HFFc6 (cell line): ENCODE measurements around the gene NRP1. TPM values are rescaled to one million over a fixed set of nuclear protein-coding genes. Genes with fewer than 3 reads are reported as not detected.

Experiments used
- DNase-seq: peaks from one replicate; pipeline ENCODE4 v3.0.0-alpha.2; 2018
- H3K27ac Mint-ChIP-seq: 2 replicates; pipeline ENCODE4 v1.8.0; 2020; ENCODE audit warnings: mild to moderate bottlenecking, mixed read lengths
- H3K27me3 Mint-ChIP-seq: 2 replicates; pipeline ENCODE4 v1.8.0; 2021; ENCODE audit warnings: mild to moderate bottlenecking, moderate library complexity, mixed read lengths; ENCODE audit not compliant: insufficient read depth
- H3K36me3 Mint-ChIP-seq: 2 replicates; pipeline ENCODE4 v1.8.0; 2021; ENCODE audit warnings: low read depth, mixed read lengths
- H3K4me1 Mint-ChIP-seq: 2 replicates; pipeline ENCODE4 v1.8.0; 2020; ENCODE audit warnings: low read depth, mixed read lengths
- H3K4me3 Mint-ChIP-seq: 2 replicates; pipeline ENCODE4 v1.8.0; 2020; ENCODE audit warnings: mild to moderate bottlenecking, moderate library complexity, mixed read lengths
- H3K9me3 Mint-ChIP-seq: 2 replicates; pipeline ENCODE4 v1.8.0; 2020; ENCODE audit warnings: mild to moderate bottlenecking, mixed read lengths
- total RNA-seq, 6 experiments: library from RNA; stranded (reverse); fragmentation: NEBNext Ultra II Directional; extraction: Animal tissue kit (Norgen Biotek cat#: 25700); gene quantifications; 2 replicates in 1 of 6; 3 replicates in 5 of 6; pipeline ENCODE4 v1.2.3, GENCODE V29; 2021
- TF ChIP-seq, protein P1 (sequence below): fragments of 200-600 bp; sonication (generic); IDR thresholded peaks from 2 replicates; pipeline ENCODE4 v1.5.0; 2021; ENCODE audit warnings: antibody characterized with exemption, mild to moderate bottlenecking

The NRP1 gene
- total RNA-seq, 6 experiments from 2014 or later: 136 to 164 (median 147) TPM

DNA sequence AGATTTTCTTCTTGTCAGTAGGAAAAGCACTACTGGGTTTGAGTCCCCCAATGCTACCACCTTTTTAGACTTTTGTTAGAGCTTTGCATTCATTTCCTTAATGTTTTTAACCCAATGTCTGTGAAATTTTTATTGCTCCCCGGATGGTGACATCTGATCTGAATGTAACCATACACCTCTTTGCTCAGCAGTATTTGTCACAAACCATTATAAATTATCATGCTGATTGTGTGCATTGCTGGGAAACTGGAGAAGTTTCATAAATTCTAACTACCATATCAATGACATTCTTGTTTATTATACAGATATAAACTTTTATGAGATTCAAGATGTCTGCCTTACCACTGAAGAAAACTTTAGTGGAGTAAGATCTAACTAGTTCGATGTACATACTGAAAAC lies 8.5 kb downstream of the NRP1 start:
- Mint-ChIP-seq H3K4me1 (peaks cover 73% of the 10 kb centered on the region), H3K27ac (peak overlapping the region; percentile 17; the same call in 1 of the 2 replicates), H3K9me3 (no peaks in the 10 kb centered on the region), H3K27me3 (no peaks in the 10 kb centered on the region), H3K36me3 (peaks cover 64% of the 10 kb centered on the region), H3K4me3 (peak overlapping the region; percentile 37)
- TF ChIP-seq, protein P1, sequence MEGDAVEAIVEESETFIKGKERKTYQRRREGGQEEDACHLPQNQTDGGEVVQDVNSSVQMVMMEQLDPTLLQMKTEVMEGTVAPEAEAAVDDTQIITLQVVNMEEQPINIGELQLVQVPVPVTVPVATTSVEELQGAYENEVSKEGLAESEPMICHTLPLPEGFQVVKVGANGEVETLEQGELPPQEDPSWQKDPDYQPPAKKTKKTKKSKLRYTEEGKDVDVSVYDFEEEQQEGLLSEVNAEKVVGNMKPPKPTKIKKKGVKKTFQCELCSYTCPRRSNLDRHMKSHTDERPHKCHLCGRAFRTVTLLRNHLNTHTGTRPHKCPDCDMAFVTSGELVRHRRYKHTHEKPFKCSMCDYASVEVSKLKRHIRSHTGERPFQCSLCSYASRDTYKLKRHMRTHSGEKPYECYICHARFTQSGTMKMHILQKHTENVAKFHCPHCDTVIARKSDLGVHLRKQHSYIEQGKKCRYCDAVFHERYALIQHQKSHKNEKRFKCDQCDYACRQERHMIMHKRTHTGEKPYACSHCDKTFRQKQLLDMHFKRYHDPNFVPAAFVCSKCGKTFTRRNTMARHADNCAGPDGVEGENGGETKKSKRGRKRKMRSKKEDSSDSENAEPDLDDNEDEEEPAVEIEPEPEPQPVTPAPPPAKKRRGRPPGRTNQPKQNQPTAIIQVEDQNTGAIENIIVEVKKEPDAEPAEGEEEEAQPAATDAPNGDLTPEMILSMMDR: no peak
- DNase-seq: no peak

DNA sequence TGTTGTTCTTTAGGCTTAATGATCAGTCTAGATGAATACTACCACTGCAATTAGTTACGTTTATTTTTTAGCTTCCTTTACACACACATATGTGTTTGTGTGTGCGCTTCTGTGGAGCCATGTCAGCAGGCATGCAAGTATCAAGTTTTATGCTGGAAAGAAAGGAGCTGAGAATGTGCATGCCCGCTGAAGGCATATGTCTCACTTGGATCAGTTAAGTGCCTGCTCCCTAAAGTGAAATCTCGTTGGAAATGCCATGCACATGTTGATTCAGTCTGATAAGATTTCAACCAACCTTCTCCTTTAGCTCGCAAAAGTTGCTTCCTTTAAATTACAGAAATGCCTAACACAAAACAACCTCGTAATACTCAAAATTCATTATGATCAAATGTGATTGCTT lies 10.7 kb downstream of the NRP1 start:
- no peak overlapping the region for H3K4me3 Mint-ChIP-seq
- H3K27me3 Mint-ChIP-seq: no peaks in the 10 kb centered on the region; the same call in 1 of the 2 replicates

DNA sequence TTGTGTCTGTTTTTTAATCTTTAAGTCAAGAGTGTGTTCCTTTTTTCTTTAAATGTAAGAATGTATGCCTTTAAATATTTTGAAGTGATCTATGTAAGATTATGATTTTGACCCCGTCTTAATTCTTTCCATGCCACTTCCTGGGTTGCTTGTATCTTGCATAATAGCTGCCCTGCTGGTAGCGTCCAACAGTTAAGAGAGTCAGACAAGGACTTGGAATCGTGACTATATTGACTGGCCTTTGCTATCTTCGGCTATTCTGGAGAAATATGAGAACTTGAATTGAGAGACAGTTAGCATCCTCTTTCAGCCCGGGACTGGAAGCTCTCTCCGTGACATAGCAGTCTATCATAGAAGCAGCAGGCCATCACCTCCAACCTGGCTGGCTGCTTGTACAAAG lies 13.0 kb downstream of the NRP1 start:
- peaks cover 5% of the 10 kb centered on the region for H3K9me3 Mint-ChIP-seq
- no peaks in the 10 kb centered on the region; the same call in 1 of the 2 replicates for H3K27me3 Mint-ChIP-seq
- peaks cover 52% of the 10 kb centered on the region for H3K4me1 Mint-ChIP-seq
- peaks cover 48% of the 10 kb centered on the region for H3K36me3 Mint-ChIP-seq
- no peak for DNase-seq
- TF ChIP-seq, protein P1: no peak
- no peak overlapping the region for H3K27ac Mint-ChIP-seq
- no peak overlapping the region for H3K4me3 Mint-ChIP-seq

More for the DNA sequence above, 10.7 kb downstream of the NRP1 start:
- TF ChIP-seq, protein P1: no peak
- Mint-ChIP-seq H3K9me3 (peaks cover 5% of the 10 kb centered on the region), H3K4me1 (peaks cover 57% of the 10 kb centered on the region), H3K27ac (0 out of 2 replicates have a peak overlapping the region, but pooled peaks have one; percentile 42), H3K36me3 (peaks cover 50% of the 10 kb centered on the region)
- no peak for DNase-seq

DNA sequence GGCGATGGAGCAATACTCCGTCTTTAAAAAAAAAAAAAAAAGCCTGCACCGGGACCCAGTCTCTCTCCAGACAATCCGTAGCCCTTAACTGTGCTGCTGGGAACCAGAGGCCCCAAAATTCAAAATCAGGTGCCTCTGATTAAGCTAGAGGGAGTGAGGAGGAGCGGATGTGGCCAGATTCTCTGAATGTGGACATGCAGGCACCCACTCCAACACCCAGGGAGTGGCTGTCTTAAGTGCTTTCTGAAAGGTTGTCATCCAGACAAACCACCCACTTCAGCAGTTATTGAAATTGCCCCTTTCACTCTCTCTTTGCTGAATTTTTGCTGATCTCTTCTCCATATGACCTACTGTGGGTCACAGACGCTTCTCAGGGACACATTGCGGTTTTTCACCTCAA lies 14.2 kb downstream of the NRP1 start:
- H3K36me3 Mint-ChIP-seq: peaks cover 51% of the 10 kb centered on the region
- H3K9me3 Mint-ChIP-seq: peaks cover 5% of the 10 kb centered on the region
- H3K4me1 Mint-ChIP-seq: peaks cover 52% of the 10 kb centered on the region
- DNase-seq: no peak
- TF ChIP-seq, protein P1: no peak
- no peaks in the 10 kb centered on the region; the same call in 1 of the 2 replicates for H3K27me3 Mint-ChIP-seq
- no peak overlapping the region for H3K27ac Mint-ChIP-seq
- no peak overlapping the region for H3K4me3 Mint-ChIP-seq

DNA sequence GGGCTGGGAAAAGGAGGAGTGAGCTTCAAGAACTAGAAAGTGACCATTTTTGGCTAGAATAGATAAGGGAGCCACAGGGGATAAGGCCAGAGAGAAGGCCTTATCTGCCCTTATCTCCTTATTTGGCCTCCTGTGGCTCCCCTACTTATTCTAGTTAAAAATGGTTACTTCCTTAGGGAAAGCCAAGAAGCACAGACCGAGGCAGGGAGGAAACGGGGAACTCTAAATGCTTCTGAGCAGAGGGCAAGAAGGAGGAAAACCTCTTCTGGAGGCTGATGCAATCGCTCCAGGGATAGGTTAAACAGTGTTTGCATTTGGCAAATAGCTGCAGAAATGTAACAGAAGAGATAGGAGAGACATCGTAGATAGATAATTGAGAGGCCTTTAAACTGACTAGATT lies 18.6 kb downstream of the NRP1 start:
- Mint-ChIP-seq H3K36me3 (peaks cover 63% of the 10 kb centered on the region), H3K4me3 (no peak overlapping the region), H3K4me1 (peaks cover 58% of the 10 kb centered on the region)

More for the DNA sequence above, 18.6 kb downstream of the NRP1 start:
- Mint-ChIP-seq H3K27ac (peak overlapping the region; percentile 12; the same call in 1 of the 2 replicates), H3K9me3 (peaks cover 5% of the 10 kb centered on the region), H3K27me3 (no peaks in the 10 kb centered on the region; the same call in 1 of the 2 replicates)
- no peak for DNase-seq
- TF ChIP-seq, protein P1: no peak
